Nucleus accumbens (tissue), 56 donors: ENCODE results near the gene PITPNM3.

ENCODE experiments used
- DNase-seq, 56 donors: peaks; one replicate each; lab custom pipeline; 2025; lab: John Stamatoyannopoulos, UW

PITPNM3 gene

DNA sequence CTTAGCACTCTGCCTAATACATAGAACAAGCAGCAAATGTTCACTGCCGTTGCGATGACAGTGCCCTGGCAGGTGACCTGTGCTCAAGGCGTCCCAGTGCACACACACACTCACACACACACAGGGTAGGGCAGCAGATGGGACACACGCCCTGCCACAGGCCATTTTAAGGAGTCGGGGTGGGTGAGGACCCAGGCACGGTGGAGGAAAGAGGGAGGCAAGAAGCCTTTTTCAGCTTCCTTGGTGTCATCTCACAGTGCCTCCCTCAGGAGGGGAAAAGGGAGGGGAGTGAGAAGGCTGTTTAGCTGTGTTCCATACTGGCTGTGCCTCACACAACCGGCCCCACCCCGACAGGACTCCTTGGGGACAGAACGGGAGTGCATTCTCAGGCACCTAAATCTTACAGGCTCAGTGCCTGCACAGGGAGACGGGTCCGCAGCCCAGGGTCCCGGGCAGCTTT lies 1.5 kb downstream of the PITPNM3 start:
- peak in 15 of 56 donors; percentile 21 to 68 (median 40) for DNase-seq

DNA sequence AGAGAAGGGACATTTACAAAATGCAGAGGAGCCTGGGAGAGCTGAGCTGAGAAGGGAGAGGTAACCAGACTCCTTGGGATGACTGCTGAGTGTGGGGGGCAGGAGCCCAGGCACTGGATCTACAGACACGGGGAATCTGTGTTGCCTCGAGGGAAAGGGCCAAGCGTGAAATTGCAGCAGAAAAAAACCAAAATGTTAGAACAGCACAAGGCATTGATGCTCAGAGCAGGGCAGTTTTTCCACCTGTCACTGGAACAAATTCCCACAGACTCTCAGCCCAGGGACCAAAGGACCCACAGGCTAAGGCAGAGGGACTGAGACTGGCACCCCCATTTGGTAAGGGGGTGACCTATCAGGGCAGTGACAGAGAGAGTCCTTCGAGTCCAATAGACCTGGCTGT lies 2.0 kb downstream of the PITPNM3 start:
- DNase-seq: no peak

DNA sequence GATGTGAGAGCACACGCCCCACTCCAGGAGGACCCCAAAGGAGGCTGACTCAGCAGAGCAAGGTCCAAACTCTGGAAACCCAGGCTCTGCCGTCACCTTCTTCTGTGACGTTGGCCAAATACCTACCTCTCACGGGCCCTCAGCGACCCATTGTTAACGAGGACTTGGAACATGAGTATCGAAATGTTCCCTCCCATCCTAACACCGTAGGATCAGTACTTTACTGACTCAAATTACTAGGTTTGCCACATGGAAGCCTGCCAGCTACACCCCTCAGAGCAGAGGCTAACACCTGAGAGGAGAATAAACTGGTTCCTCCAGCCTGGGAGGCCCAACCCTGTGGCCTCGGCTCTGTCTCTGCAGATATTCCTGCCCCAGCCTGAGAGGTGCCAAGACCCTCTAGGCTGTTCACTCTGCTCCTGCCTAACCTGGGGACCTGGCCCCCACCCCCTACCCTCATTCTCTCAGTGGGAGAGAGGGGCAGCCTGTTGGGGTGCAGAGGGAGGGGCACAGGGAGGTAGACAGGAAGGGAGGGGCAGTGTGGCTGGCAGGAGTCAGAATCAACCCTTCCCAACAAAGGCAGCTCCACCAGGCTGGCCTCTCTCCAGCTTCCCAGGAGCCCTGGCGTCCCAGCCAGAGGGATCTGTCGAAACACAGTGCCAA lies 4.4 kb downstream of the PITPNM3 start:
- DNase-seq: peak in 5 of 56 donors; percentile 4 to 20 (median 9)

DNA sequence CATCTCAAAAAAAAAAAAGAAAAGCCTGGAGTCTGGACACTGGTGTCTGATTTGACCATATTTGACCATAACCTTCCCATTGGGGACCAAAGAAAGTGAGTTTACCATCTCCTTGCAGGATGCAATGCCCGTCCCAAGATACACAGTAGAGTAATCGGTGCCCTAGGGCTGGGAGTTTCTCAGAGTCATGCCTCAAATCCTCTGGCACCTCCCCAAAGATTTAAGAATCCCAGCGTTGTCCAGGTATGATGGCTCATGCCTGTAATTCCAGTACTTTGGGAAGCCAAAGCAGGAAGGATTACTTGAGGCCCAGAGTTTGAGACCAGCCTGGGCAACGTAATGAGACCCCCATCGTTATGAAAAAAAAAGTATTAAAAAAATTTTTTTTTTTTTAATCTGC lies 5.0 kb downstream of the PITPNM3 start:
- no peak for DNase-seq

DNA sequence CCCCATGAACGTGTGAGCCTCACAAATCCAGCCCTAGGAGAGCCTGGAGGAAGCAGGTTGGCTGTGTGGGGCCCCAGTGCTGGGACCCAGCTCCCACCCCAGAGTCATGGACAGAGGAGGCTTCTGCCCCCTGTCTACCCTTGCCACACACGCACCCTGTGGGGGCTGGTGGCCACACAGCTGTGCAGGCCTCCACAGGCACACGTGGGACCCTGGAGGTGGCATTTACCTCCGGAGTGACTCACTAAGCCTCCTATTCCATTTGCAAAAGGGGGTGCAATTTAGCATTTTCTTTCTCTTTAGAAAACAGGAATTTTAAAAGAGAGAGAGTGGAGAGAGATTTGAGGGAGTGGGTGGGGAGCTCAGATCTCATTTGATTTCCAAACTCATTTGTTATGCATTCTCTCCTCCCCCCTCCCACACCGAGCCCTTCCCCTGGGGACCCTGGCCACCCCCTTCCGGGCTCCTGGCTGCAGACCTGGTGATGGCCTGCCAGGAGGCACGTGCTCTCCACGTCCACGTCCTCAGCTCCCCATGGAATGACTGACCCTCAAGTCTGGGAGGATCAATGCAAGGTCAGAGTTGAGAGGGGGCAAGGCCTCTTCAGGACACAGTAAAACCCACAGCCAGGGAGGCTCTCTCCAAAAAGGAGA lies 6.8 kb downstream of the PITPNM3 start:
- peak in 15 of 56 donors; percentile 5 to 45 (median 26) for DNase-seq

DNA sequence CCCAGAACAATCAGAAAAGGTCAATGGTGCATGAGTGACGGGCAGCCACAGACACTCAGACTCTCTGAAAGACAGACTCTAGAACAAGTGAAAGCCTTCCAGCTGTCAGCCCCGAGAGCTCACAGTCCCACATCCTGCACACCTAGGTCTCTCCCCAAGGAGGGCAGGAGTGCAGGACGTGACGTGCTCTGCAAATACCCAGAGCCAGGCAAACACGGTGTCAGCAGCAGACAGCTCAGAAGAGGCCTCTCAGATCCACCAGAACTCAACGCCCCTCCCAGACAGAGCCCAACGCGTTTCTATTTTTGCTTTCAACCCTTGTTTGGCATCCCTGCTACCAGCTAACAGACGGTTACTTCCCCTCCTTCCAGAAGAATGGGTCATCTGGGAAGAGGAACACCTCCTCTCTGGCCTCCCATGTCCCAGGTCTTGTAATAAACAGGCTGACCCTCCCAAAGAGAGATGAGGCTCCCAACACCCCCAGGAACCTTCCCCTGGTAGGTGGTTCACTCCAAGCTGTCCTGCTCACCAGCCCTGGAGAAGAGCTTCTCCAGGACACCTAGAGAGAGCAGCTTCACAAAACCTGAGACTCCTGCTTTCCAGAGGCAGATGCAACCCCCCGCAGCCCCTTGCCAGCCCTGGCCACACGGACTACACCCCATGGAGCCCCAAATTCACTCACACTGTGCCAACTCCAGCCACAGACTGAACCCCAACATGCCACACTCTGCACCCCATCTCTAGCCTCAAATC lies 7.6 kb downstream of the PITPNM3 start:
- peak in 19 of 56 donors; percentile 5 to 64 (median 32) for DNase-seq

DNA sequence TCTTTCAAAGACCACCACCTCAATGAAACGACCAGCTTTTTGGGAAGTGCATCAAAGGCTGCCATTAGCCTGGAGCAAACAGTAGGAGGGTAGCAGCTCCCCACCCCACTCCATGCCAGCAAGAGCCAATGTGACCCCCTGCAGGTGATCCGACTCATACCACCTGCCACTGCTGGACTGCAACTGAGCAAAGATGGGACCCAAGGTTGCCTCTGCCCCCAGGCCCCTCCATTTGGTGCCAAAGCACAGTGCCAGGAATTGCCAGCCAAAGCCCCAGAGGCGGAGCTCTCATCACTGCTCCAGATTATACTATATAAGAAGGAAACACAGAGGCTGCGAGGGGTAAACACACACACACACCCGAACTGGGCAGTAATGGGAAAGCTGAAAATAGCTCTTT lies 8.3 kb downstream of the PITPNM3 start:
- no peak for DNase-seq

DNA sequence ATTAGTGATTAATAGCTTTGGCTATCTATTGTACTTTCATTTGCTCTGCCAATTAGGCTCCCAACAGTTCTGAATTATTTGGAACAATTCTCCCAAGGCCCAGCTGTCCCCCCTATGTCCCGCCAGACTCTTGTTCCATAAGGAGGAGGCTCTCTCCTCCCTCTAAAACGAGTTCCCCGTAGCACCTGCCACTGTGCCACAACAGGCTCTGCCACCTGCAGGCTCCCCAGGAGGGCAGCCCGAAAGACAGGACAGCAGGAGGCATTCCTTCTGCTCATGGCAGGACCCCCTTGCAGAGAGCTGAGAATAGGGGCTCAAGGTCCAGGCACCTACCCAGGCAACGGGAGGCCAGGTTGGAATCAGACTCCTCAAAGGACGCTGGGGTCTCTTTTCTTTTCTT lies 9.0 kb downstream of the PITPNM3 start:
- no peak for DNase-seq

DNA sequence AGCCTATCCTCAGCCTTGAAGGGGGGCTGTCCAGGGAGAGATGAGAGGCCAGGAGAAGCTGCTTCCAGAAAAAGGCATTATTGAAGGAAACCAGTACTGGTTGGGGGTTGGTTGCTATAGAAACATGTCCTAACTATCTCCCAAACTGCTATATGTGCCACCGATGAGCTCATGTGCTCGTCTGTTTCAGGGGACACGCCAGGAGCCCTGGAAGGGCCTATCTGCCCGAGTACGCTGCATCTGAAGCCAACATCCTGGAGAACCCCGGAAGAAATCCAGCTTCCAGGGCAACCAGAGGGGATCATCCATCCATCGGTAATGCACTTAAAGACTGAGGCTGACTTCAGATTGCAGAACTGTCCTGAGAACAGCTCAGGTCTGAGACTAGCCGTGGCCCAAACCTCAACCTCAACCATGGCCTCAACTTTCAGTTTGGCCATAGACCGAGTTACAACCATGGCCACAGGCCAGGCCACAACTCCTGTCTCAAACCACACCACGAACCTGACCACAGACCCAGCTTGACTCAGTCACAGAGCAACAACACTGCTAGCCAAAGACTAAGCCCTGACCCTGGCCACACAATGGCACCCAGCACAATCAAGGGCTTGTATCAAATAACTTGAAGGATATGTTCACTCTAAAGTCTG lies 10.2 kb downstream of the PITPNM3 start:
- no peak for DNase-seq

DNA sequence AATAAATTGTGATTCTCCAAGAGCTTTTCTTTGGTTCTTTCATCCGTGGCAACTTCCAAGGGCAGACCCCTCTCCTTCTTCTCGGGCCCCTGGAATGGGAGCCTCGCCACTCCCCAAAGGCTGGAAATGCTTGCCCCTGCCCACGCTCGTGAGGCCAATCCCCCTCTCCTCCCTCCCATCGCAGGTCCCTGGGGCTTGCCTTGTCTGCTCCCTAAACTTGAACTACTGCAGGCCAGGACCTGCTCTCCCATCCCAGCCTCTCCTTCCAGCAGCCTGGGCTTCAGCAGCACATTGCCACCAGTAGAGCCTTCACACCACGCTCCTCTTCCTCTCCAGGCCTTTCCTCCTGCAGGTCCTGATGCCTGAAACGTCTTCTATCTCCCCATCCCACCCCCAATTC lies 11.1 kb downstream of the PITPNM3 start:
- DNase-seq: no peak

DNA sequence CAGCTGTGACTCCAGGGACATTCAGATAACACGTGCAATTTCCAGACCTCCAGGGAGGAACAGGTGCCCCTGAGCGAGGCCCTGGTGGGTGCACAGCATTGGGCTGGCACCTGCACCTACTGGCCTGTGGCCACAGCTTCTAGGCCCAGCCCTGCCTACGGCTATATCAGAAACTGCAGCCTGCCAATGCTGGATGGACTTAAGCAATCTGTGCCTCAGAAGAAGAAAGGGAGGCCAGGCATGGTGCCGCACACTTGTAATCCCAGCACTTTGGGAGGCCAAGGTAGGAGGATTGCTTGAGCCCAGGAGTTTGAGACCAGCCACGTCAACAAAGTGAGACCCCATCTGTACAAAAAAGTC lies 12.4 kb downstream of the PITPNM3 start:
- no peak for DNase-seq

DNA sequence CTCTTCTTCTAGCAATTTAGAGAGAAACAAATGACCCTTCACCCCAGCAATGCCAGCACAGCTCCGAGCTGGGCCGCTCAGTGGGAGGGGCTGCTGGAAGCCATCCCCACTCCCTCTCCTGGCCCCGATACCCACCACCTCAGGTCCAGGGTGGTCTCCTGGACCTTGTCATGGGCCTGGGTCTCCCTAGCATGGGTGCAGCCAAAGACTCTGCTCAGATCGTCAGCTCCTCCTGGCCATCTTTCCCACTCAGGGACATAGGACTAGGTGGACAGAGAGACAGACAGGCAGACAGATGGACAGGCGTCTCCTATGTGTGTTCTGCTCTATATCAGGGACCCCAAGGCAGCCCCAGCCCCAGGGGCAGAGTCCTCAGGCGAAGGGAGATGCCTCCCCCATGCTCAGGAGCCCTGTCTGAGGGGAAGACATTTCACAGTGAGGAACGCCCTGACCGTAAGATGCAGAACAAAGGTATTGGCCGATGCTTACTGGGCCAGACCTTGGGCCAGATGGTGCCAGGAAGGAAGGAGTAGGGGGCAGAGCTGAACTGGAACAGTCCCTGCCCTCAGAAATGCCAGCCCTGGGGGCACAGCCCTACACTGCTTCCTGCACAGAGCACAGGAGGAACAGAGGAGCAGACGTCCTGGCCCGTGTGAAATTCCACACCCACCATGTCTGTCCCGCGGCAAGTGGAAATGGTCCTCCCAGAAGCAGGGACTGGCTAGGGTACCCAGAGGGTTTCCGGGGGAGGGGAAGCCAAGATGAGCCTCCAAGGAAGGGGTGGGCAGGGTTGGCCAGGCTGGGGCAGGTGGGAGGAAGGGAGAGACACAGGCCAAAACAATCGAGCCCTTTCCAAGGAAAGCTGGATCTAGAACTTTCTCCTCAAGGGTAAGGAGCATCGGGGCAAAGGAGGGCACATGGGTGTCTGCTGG lies 13.0 kb downstream of the PITPNM3 start:
- no peak for DNase-seq

DNA sequence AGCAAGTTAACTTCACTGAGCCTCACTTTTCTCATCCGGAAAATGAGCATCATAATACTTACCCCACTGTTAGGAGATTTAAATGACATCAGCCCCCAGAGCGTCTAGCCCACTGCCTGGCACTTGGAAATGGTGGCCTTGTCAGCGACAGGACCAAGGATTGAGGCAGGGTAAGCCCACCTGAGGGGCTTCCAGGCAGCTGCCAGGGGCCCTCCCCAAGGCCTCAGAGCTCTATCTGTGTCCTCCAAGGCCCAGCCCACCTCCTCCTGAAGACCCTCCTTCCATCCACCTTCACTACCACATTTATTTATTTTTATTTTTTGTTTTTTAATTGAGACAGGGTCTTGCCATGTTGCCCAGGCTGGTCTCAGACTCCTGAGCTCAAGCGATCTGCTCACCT lies 13.8 kb downstream of the PITPNM3 start:
- no peak for DNase-seq

DNA sequence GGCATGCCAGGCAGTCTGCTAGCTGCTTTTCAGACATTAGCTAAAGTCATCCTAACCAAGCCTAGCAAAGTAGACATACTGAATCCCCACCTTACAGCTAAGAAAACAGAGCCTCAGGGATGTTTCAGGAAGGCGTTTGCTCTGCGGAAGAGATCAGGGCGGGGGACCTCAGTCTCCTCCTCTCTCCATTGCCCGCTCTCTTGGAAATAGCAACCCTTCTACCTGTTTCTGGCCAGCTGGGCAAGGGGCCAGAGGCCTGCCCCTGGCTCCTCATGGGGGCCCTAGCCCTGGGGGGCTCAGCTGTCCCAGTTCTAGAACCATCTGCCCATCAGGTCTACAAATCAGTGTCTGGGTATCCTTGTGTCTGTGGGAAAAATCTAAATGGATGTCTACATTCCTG lies 14.5 kb downstream of the PITPNM3 start:
- DNase-seq: no peak

DNA sequence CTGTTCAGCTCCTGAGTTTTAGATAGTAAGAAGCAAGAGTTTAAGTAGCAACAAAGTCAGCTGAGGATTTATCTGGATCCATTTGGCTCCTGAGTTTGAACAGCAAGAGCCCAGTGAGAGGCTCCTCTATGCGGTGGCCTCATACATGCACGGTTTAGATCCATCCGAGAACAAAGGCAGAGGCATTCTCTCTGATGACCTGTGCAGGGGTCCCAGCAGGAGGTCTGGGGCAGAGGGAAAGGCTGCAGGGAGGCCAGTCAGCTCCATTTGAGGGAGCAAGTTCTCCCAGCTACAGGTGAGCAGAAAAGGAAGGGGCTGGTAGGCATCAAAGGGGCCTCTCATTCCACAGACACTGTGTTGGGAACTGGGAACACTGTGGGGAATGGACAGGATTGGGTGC lies 16.5 kb downstream of the PITPNM3 start:
- no peak for DNase-seq

DNA sequence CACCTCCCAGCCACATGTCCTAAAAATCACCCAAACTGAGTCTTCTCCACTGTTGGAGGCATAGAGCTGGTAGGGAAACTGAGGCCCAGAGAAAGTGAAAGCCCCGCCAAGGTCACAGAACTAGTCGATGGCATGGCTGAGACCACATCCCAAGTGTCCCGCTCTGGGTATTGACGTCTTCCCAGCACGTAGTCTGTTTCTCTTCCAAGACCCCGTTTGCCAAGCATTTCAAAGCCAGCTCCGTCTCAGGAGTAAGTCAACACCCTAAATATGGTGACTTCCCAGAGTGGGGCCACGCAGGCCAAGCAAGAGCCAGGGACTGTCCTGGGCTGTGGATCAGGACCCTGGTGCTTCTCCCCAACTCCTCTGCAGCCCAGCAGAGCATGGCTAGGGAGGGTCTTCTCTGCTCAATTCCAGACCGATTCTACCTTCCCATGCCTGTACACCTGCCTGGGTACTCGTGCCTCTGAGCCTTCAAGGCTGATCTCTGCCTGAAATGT lies 19.7 kb downstream of the PITPNM3 start:
- no peak for DNase-seq

DNA sequence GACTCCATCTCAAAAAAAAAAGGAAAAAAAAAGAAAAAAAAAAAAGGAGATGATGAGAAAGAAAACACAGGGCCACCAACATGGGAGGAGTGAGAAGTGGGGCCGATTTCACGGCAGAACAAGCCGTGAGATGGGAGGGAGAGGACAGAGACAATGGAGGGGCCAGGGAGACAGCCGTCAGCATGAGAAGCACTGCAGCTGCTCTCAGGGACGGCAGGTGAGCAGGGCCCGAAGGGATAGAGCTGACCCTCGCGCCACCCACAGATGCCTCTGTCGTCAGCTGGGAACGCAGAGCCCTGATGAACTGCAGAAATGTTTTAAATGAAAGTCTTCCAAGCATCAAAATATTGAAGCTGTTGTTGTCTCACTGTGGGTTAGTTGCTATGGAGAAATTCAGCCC lies 20.3 kb downstream of the PITPNM3 start:
- no peak for DNase-seq

DNA sequence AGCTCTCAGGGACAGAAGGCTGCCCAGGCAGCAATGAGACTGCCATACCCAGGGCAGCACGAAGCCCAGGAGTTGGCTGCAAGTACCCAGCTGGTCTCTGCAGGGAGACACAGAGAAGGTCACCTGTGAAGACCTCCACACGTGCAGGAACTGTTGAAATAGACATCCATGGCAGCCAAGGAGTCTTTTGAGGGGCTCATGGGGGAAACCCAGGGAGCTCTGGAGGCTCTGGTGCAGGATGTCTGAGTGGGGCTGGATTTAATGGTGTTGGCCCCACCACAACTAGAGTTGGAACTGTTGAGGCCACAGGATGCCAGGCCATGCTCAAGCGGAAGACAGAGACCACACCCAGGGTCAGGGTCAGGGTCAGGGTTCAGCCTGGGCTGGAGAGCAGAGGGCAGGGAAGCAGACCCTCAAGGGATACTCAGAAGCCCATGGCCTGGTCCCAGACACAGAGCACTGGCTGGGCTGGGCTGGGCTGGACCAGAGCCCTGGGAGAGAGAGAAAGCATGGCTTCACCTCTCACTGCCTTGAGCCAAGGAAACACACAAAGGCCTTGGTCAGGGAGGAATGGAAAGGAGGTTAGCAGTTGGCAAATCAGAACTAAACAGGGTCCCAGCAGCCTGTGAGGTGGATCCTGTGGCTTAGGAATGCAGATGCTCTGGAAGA lies 21.4 kb downstream of the PITPNM3 start:
- DNase-seq: peak in 3 of 56 donors; percentile 11 to 17 (median 13)

DNA sequence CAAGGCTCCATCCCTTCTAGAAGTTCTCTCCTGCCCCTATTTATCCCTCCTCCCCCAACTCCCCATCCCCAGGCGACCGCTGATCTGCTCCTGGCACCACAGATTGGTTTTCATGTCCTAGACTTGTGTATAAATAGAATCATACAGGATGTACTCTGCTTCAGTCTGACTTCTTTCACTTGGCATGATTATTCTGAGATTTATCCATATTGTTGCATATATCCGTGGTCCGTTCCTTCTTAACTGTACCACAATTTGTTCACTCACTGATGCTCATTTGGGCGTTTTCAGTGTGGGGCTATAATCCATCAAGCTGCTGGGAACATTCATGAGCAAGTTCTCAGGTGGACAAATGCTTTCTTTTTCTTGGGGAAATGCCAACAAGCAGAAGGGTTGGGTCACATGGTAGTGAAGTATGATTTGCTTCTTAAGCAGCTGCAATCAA lies 23.9 kb downstream of the PITPNM3 start:
- DNase-seq: no peak
